NCI-H345 treated with DMSO at 0.1 percent for 48 hours (cell line): ENCODE data around the gene ZNF789.

Experiments used
- DNase-seq: peaks from one replicate; lab custom pipeline; 2025; ENCODE audit not compliant: unreplicated experiment; lab: John Stamatoyannopoulos, UW

The ZNF789 gene

GRCh38 chr7:99457650-99458493 is 14.8 kb upstream of the ZNF789 start:
- DNase-seq = no peak

GRCh38 chr7:99459087-99459486 is 13.6 kb upstream of the ZNF789 start:
- DNase-seq = no peak

- no peak for DNase-seq
These were observed 12.0 kb upstream of the ZNF789 start for GRCh38 chr7:99460651-99461050.

GRCh38 chr7:99461221-99461620 is 11.5 kb upstream of the ZNF789 start:
- no peak for DNase-seq

GRCh38 chr7:99465421-99465768 is 7.3 kb upstream of the ZNF789 start:
- DNase-seq = no peak

- no peak for DNase-seq
These were observed 4.3 kb upstream of the ZNF789 start for GRCh38 chr7:99468336-99468918.

- no peak for DNase-seq
These were observed 3.2 kb upstream of the ZNF789 start for GRCh38 chr7:99469381-99470065.

GRCh38 chr7:99473315-99473596 is 566 bp downstream of the ZNF789 start:
- no peak for DNase-seq

- DNase-seq = no peak
These were observed 3.4 kb downstream of the ZNF789 start for GRCh38 chr7:99476107-99476506.

GRCh38 chr7:99478464-99479440 is 6.1 kb downstream of the ZNF789 start:
- no peak for DNase-seq

- DNase-seq = no peak
These were observed 12.4 kb downstream of the ZNF789 start for GRCh38 chr7:99485094-99485493.

- no peak for DNase-seq
These were observed 16.5 kb downstream of the ZNF789 start for GRCh38 chr7:99489235-99489634.

- DNase-seq = no peak
These were observed 18.2 kb downstream of the ZNF789 start for GRCh38 chr7:99490878-99491277.

- DNase-seq = no peak
These were observed 21.1 kb downstream of the ZNF789 start for GRCh38 chr7:99493823-99494222.

GRCh38 chr7:99497766-99498545 is 25.3 kb downstream of the ZNF789 start:
- no peak for DNase-seq

- DNase-seq = no peak
These were observed 25.9 kb downstream of the ZNF789 start for GRCh38 chr7:99498546-99498944.

GRCh38 chr7:99499371-99499720 is 26.7 kb downstream of the ZNF789 start:
- no peak for DNase-seq

- DNase-seq = peak; percentile 84
These were observed 27.3 kb downstream of the ZNF789 start, which contains the start of gene ZNF394 for GRCh38 chr7:99499721-99500636. TSS of gene ZNF394 (minus strand) at chr7:99500281. CDS start at chr7:99500093, 188 bp downstream.

- no peak for DNase-seq
These were observed 27.9 kb downstream of the ZNF789 start for GRCh38 chr7:99500637-99501009.
